Liver (tissue), 9 donors: ENCODE measurements around the gene IL20. TPM values are rescaled to one million over a fixed set of nuclear protein-coding genes. Genes with fewer than 3 reads are reported as not detected.

Experiments used
- DNase-seq: peaks from one replicate; pipeline ENCODE4 v3.0.0-alpha.2; 2017; ENCODE audit warnings: low spot score
- H3K27ac ChIP-seq, 2 donors: one replicate each; pipeline ENCODE4 v1.7.0; 2013; ENCODE audit warnings: inconsistent platforms in 2 of 2, low read length in 2 of 2, control low read depth in 1 of 2, low read depth in 1 of 2, mild to moderate bottlenecking in 1 of 2
- H3K27me3 ChIP-seq, 4 donors: one replicate each; pipeline versions ENCODE4 v1.6.1 to v1.7.0; 2013; ENCODE audit warnings: low read length in 3 of 4, inconsistent platforms in 1 of 4, mild to moderate bottlenecking in 1 of 4, moderate library complexity in 1 of 4; ENCODE audit not compliant: control insufficient read depth in 4 of 4, insufficient read depth in 4 of 4
- H3K36me3 ChIP-seq, 4 donors: one replicate each; pipeline versions ENCODE4 v1.6.1 to v1.7.0; 2013; ENCODE audit warnings: low read length in 3 of 4, mild to moderate bottlenecking in 3 of 4, low read depth in 1 of 4, moderate library complexity in 1 of 4; ENCODE audit not compliant: control insufficient read depth in 4 of 4, insufficient read depth in 3 of 4
- H3K4me1 ChIP-seq, 4 donors: one replicate each; pipeline versions ENCODE4 v1.6.1 to v1.7.0; 2013; ENCODE audit warnings: low read length in 3 of 4, mild to moderate bottlenecking in 3 of 4, moderate library complexity in 1 of 4; ENCODE audit not compliant: control insufficient read depth in 4 of 4, insufficient read depth in 4 of 4
- H3K4me3 ChIP-seq, 3 donors: one replicate each; pipeline versions ENCODE4 v1.6.1 to v1.7.0; 2013; ENCODE audit warnings: low read length in 3 of 3, control low read depth in 1 of 3, low read depth in 1 of 3, mild to moderate bottlenecking in 1 of 3
- H3K9ac ChIP-seq, 2 donors: one replicate each; pipeline ENCODE4 v1.7.0; 2013; ENCODE audit warnings: low read length in 2 of 2, mild to moderate bottlenecking in 2 of 2, moderate library complexity in 2 of 2, control low read depth in 1 of 2, low read depth in 1 of 2
- H3K9me3 ChIP-seq, 4 donors: one replicate each; pipeline versions ENCODE4 v1.6.1 to v1.7.0; 2013; ENCODE audit warnings: low read length in 3 of 4; ENCODE audit not compliant: control insufficient read depth in 4 of 4
- CTCF ChIP-seq: fragments of 150-350 bp; IDR thresholded peaks from 2 replicates; pipeline ENCODE4 v1.5.1; 2017; ENCODE audit warnings: improper control_type of control experiment, low read depth, low read length; ENCODE audit not compliant: missing input control
- EGR1 ChIP-seq, 2 donors: IDR thresholded peaks; 2 replicates each; pipeline ENCODE4 v1.6.1; 2016 to 2018; ENCODE audit warnings: antibody characterized with exemption in 2 of 2, low read depth in 2 of 2
- FOXA1 ChIP-seq: IDR thresholded peaks from 2 replicates; pipeline ENCODE4 v1.6.1; 2016; ENCODE audit warnings: antibody characterized with exemption
- FOXA2 ChIP-seq: IDR thresholded peaks from 2 replicates; pipeline ENCODE4 v1.6.1; 2016; ENCODE audit warnings: antibody characterized with exemption
- GABPA ChIP-seq, 2 donors: IDR thresholded peaks in 1 of 2; conservative IDR thresholded peaks in 1 of 2; 2 replicates each; pipeline ENCODE4 v1.6.1; 2016; ENCODE audit warnings: antibody characterized with exemption in 2 of 2, mild to moderate bottlenecking in 1 of 2, moderate library complexity in 1 of 2
- HNF4A ChIP-seq, 2 donors: conservative IDR thresholded peaks; 2 replicates each; pipeline ENCODE4 v1.6.1; 2016; ENCODE audit warnings: antibody characterized with exemption in 2 of 2, mild to moderate bottlenecking in 2 of 2
- HNF4G ChIP-seq: IDR thresholded peaks from 2 replicates; pipeline ENCODE4 v1.6.1; 2016; ENCODE audit warnings: antibody characterized with exemption
- JUND ChIP-seq, 2 donors: IDR thresholded peaks; 2 replicates each; pipeline ENCODE4 v1.6.1; 2016; ENCODE audit warnings: antibody characterized with exemption in 2 of 2
- MAX ChIP-seq: IDR thresholded peaks from 2 replicates; pipeline ENCODE4 v1.6.1; 2016; ENCODE audit warnings: antibody characterized with exemption
- NR2F2 ChIP-seq: IDR thresholded peaks from 2 replicates; pipeline ENCODE4 v1.6.1; 2016; ENCODE audit warnings: antibody characterized with exemption
- RAD21 ChIP-seq, 2 donors: IDR thresholded peaks; 2 replicates each; pipeline ENCODE4 v1.6.1; 2016; ENCODE audit warnings: antibody characterized with exemption in 2 of 2, mild to moderate bottlenecking in 2 of 2
- RXRA ChIP-seq, 2 donors: IDR thresholded peaks; 2 replicates each; pipeline ENCODE4 v1.6.1; 2017 to 2018; ENCODE audit warnings: antibody characterized with exemption in 2 of 2, mild to moderate bottlenecking in 1 of 2
- SP1 ChIP-seq: IDR thresholded peaks from 2 replicates; pipeline ENCODE4 v1.6.1; 2018; ENCODE audit warnings: antibody characterized with exemption, mild to moderate bottlenecking
- TAF1 ChIP-seq: conservative IDR thresholded peaks from 2 replicates; pipeline ENCODE4 v1.6.1; 2016; ENCODE audit warnings: antibody characterized with exemption, mild to moderate bottlenecking
- YY1 ChIP-seq: IDR thresholded peaks from 2 replicates; pipeline ENCODE4 v1.6.1; 2016; ENCODE audit warnings: antibody characterized with exemption, mild to moderate bottlenecking
- WGBS: extraction: QIAGEN DNeasy Blood & Tissue Kit; methylation state at CpG from one replicate; pipeline ENCODE4 v1.1.7; 2013; 5-methylcytosine and 5-hydroxymethylcytosine counted together
- polyA plus RNA-seq, 2 donors: library from polyadenylated mRNA; stranded (reverse) in 1 of 2; unstranded in 1 of 2; fragments of 200-250 nt in 1 of 2; fragments of >200 nt in 1 of 2; fragmentation: Nextera tagmentation in 1 of 2; extraction: Ambion mirVana in 1 of 2; gene quantifications; one replicate each; pipeline versions ENCODE4 v1.2.1 to v1.2.3, GENCODE V29; 2013 to 2015
- total RNA-seq, 2 donors: library from RNA; depleted of rRNA; stranded (reverse); fragments of >200 nt; gene quantifications; one replicate each; pipeline ENCODE4 v1.2.3, GENCODE V29; 2014
- TF ChIP-seq, protein P1 (sequence below): IDR thresholded peaks from 2 replicates; pipeline ENCODE4 v1.6.1; 2016; ENCODE audit warnings: antibody characterized with exemption
- TF ChIP-seq, protein P2 (sequence below): IDR thresholded peaks from 2 replicates; pipeline ENCODE4 v1.6.1; 2016; ENCODE audit warnings: antibody characterized with exemption, mild to moderate bottlenecking
- TF ChIP-seq, protein P3 (sequence below): IDR thresholded peaks from 2 replicates; pipeline ENCODE4 v1.6.1; 2016; ENCODE audit warnings: antibody characterized with exemption
- donor health status: healthy.
- donor health status: healthy.
- donor health status: healthy.
- donor health status: healthy.
- donor health status: healthy.

IL20 gene
- total and polyA plus RNA-seq, 4 donors, result 0.17 TPM; not detected in 3

GRCh38 chr1:206833106-206833680 is 32.2 kb upstream of the IL20 start:
- no peak for TF ChIP-seq TAF1
- no peak for TF ChIP-seq NR2F2
- TF ChIP-seq, protein P1, sequence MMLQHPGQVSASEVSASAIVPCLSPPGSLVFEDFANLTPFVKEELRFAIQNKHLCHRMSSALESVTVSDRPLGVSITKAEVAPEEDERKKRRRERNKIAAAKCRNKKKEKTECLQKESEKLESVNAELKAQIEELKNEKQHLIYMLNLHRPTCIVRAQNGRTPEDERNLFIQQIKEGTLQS, result no peak
- no peak for TF ChIP-seq GABPA (IDR thresholded peaks at IDR 0.05 in 1 of 2, conservative IDR thresholded peaks at IDR 0.05 in 1 of 2)
- no peak for TF ChIP-seq HNF4A (conservative IDR thresholded peaks at IDR 0.05)
- TF ChIP-seq HNF4G, result no peak
- TF ChIP-seq YY1, result no peak
- no peak for TF ChIP-seq CTCF
- no peak for TF ChIP-seq FOXA2
- no peak for TF ChIP-seq MAX
- no peak for TF ChIP-seq EGR1 (IDR thresholded peaks at IDR 0.05; ENCODE audit: low read depth in 2 of 2)
- TF ChIP-seq RAD21 (IDR thresholded peaks at IDR 0.05), result no peak
- TF ChIP-seq, protein P2, sequence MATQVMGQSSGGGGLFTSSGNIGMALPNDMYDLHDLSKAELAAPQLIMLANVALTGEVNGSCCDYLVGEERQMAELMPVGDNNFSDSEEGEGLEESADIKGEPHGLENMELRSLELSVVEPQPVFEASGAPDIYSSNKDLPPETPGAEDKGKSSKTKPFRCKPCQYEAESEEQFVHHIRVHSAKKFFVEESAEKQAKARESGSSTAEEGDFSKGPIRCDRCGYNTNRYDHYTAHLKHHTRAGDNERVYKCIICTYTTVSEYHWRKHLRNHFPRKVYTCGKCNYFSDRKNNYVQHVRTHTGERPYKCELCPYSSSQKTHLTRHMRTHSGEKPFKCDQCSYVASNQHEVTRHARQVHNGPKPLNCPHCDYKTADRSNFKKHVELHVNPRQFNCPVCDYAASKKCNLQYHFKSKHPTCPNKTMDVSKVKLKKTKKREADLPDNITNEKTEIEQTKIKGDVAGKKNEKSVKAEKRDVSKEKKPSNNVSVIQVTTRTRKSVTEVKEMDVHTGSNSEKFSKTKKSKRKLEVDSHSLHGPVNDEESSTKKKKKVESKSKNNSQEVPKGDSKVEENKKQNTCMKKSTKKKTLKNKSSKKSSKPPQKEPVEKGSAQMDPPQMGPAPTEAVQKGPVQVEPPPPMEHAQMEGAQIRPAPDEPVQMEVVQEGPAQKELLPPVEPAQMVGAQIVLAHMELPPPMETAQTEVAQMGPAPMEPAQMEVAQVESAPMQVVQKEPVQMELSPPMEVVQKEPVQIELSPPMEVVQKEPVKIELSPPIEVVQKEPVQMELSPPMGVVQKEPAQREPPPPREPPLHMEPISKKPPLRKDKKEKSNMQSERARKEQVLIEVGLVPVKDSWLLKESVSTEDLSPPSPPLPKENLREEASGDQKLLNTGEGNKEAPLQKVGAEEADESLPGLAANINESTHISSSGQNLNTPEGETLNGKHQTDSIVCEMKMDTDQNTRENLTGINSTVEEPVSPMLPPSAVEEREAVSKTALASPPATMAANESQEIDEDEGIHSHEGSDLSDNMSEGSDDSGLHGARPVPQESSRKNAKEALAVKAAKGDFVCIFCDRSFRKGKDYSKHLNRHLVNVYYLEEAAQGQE, result no peak
- TF ChIP-seq JUND (IDR thresholded peaks at IDR 0.05), result no peak
- no peak for TF ChIP-seq RXRA (IDR thresholded peaks at IDR 0.05)
- TF ChIP-seq, protein P3, sequence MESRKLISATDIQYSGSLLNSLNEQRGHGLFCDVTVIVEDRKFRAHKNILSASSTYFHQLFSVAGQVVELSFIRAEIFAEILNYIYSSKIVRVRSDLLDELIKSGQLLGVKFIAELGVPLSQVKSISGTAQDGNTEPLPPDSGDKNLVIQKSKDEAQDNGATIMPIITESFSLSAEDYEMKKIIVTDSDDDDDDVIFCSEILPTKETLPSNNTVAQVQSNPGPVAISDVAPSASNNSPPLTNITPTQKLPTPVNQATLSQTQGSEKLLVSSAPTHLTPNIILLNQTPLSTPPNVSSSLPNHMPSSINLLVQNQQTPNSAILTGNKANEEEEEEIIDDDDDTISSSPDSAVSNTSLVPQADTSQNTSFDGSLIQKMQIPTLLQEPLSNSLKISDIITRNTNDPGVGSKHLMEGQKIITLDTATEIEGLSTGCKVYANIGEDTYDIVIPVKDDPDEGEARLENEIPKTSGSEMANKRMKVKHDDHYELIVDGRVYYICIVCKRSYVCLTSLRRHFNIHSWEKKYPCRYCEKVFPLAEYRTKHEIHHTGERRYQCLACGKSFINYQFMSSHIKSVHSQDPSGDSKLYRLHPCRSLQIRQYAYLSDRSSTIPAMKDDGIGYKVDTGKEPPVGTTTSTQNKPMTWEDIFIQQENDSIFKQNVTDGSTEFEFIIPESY, result no peak
- no peak for TF ChIP-seq FOXA1
- TF ChIP-seq SP1, result no peak
- no peaks in the 10 kb centered on the region for H3K36me3 ChIP-seq
- no peaks in the 10 kb centered on the region for H3K9me3 ChIP-seq
- 78% methylated on average over 2 of the region's 2 CpGs for WGBS
- no peak overlapping the region for H3K9ac ChIP-seq
- DNase-seq, result no peak
- H3K4me3 ChIP-seq, result no peak overlapping the region
- no peaks in the 10 kb centered on the region for H3K27me3 ChIP-seq
- H3K27ac ChIP-seq, result no peak overlapping the region
- no peaks in the 10 kb centered on the region for H3K4me1 ChIP-seq
